HepG2 (cell line): ENCODE results near the gene WNT10A. TPM values are rescaled to one million over a fixed set of nuclear protein-coding genes. Genes with fewer than 3 reads are reported as not detected.

Experiments
- ATAC-seq: fragments of 200-7000 bp; cut with Tn5 transposase; 3 replicates; pipeline ENCODE4 v1.9.1; 2020; ENCODE audit warnings: mild to moderate bottlenecking, moderate library complexity
- BruUV-seq: library from RNA; stranded (reverse); fragments of 400-500 nt; replicated peaks from 2 replicates; lab custom pipeline; 2021; lab: Mats Ljungman, UMichigan
- CTCF ChIA-PET: fragments of 300-600 bp; formaldehyde crosslinking; extraction: SDS; loops from one replicate; lab custom pipeline; 2021; ENCODE audit warnings: low total read pairs, inconsistent platforms, low intra/inter-chr PET ratio; lab: Yijun Ruan, JAX
- POLR2A ChIA-PET: fragments of 350-600 bp; sonication (Branson Sonifier 250); formaldehyde crosslinking; loops from one replicate; lab custom pipeline; 2020; ENCODE audit warnings: antibody characterized with exemption, inconsistent platforms; lab: Yijun Ruan, JAX
- DNase-seq: peaks from one replicate; pipeline ENCODE4 v3.0.0-alpha.2; 2015; ENCODE audit warnings: low spot score
- FAIRE-seq: peaks from 3 replicates; lab custom pipeline; 2011; peaks lifted over from hg19 to GRCh38; lab: Jason Lieb, UNC
- H2AFZ ChIP-seq: one replicate; pipeline ENCODE4 v1.6.1; 2011; ENCODE audit warnings: low read length, inconsistent platforms
- H3K27ac ChIP-seq: fragments of 300-600 bp; 3 replicates; pipeline ENCODE4 v1.8.0; 2011; ENCODE audit warnings: mixed run types, mild to moderate bottlenecking, mixed read lengths, low read length, inconsistent platforms; ENCODE audit not compliant: insufficient read depth; ENCODE audit errors: extremely low read length
- H3K27me3 ChIP-seq, 2 experiments: fragments of 200-600 bp in 1 of 2; 2 replicates in 1 of 2; 3 replicates in 1 of 2; pipeline versions ENCODE4 v1.6.0 to v1.8.0; 2011; ENCODE audit warnings: low read length in 2 of 2, mild to moderate bottlenecking in 2 of 2, moderate library complexity in 2 of 2, inconsistent platforms in 1 of 2; ENCODE audit not compliant: insufficient read depth in 2 of 2, control insufficient read depth in 1 of 2
- H3K36me3 ChIP-seq, 2 experiments: fragments of 200-600 bp in 1 of 2; replicated peaks in 1 of 2; 2 replicates in 1 of 2; 3 replicates in 1 of 2; pipeline versions ENCODE4 v1.5.1 to v1.8.0; 2011; ENCODE audit warnings: low read length in 2 of 2, inconsistent platforms in 1 of 2; ENCODE audit not compliant: insufficient read depth in 2 of 2, control insufficient read depth in 1 of 2
- H3K4me1 ChIP-seq: 2 replicates; pipeline ENCODE4 v1.5.1; 2012; ENCODE audit warnings: low read length, inconsistent platforms; ENCODE audit not compliant: insufficient read depth
- H3K4me2 ChIP-seq: 2 replicates; pipeline ENCODE4 v1.6.0; 2011; ENCODE audit warnings: low read depth, low read length, inconsistent platforms
- H3K4me3 ChIP-seq, 3 experiments: fragments of 200-600 bp in 1 of 3; sonication (generic), shearing (Covaris generic) in 1 of 3; replicated peaks in 1 of 3; 2 replicates each; pipeline ENCODE4 v1.5.1; 2011 to 2016; ENCODE audit warnings: low read length in 3 of 3, inconsistent platforms in 2 of 3, low read depth in 2 of 3, mild to moderate bottlenecking in 2 of 3, control low read depth in 1 of 3, mixed read lengths in 1 of 3; ENCODE audit not compliant: insufficient read depth in 1 of 3
- H3K79me2 ChIP-seq: one replicate; pipeline ENCODE4 v1.6.1; 2011; ENCODE audit warnings: low read length, inconsistent platforms; ENCODE audit not compliant: insufficient read depth
- H3K9ac ChIP-seq: 2 replicates; pipeline ENCODE4 v1.6.0; 2011; ENCODE audit warnings: mild to moderate bottlenecking, low read depth, low read length, inconsistent platforms; ENCODE audit not compliant: insufficient read depth
- H3K9me3 ChIP-seq: 2 replicates; pipeline ENCODE4 v1.5.1; 2012; ENCODE audit warnings: mild to moderate bottlenecking, low read length
- H4K20me1 ChIP-seq: 2 replicates; pipeline ENCODE4 v1.6.0; 2011; ENCODE audit warnings: inconsistent platforms, mild to moderate bottlenecking, low read length, moderate library complexity; ENCODE audit not compliant: insufficient read depth
- CTCF ChIP-seq: sonication (generic); formaldehyde crosslinking; IDR thresholded peaks from 2 replicates; pipeline ENCODE4 v1.5.0; 2020; ENCODE audit warnings: mild to moderate bottlenecking, missing genetic modification reagents, moderate library complexity
- JUN ChIP-seq: sonication (generic); formaldehyde crosslinking; IDR thresholded peaks from 2 replicates; pipeline ENCODE4 v1.4.0; 2020; ENCODE audit warnings: mild to moderate bottlenecking, missing genetic modification reagents
- RXRB ChIP-seq: IDR thresholded peaks from 2 replicates; pipeline ENCODE4 v1.6.1; 2016; ENCODE audit warnings: borderline replicate concordance, missing genetic modification reagents, missing compliant biosample characterization
- SALL1 ChIP-seq: sonication (generic); formaldehyde crosslinking; IDR thresholded peaks from 2 replicates; pipeline ENCODE4 v1.8.0; 2022; ENCODE audit warnings: mild to moderate bottlenecking, missing genetic modification reagents
- ZNF124 ChIP-seq: sonication (generic); formaldehyde crosslinking; IDR thresholded peaks from 2 replicates; pipeline ENCODE4 v1.4.0; 2020; ENCODE audit warnings: missing genetic modification reagents
- ZNF781 ChIP-seq: sonication (generic); formaldehyde crosslinking; IDR thresholded peaks from 2 replicates; pipeline ENCODE4 v1.5.1; 2020; ENCODE audit warnings: borderline replicate concordance, mild to moderate bottlenecking, missing genetic modification reagents; ENCODE audit errors: not compliant biosample characterization
- ZNF800 ChIP-seq: sonication (generic); formaldehyde crosslinking; IDR thresholded peaks from 2 replicates; pipeline ENCODE4 v1.4.0; 2020; ENCODE audit warnings: missing genetic modification reagents
- WGBS: methylation state at CpG from one replicate; pipeline ENCODE4 v1.1.6; 2017; ENCODE audit warnings: low lambda C conversion rate; 5-methylcytosine and 5-hydroxymethylcytosine counted together
- in situ Hi-C: cut with HindIII; loops from 2 replicates; pipeline ENCODE4 v1.10.0; 2017; ENCODE audit warnings: low pct_unique_long_range_greater_than_20kb; ENCODE audit not compliant: extremely low pct_ligation_motif_present
- intact Hi-C: fragments of 100-400 bp; cut with micrococcal nuclease; formaldehyde crosslinking; loops from one replicate; pipeline ENCODE4 v1.10.0; 2022; ENCODE audit not compliant: unreplicated experiment
- polyA plus RNA-seq, 8 experiments: library from polyadenylated mRNA; depleted of rRNA in 3 of 8; stranded (reverse) in 7 of 8; unstranded in 1 of 8; fragments of >200 nt; fragmentation: Illumina TruSeq in 4 of 8; extraction: Trizol in 4 of 8; gene quantifications; 2 replicates each; pipeline versions ENCODE4 v1.2.1 to v1.2.3, GENCODE V29; 2011 to 2016; ENCODE audit warnings: low read depth in 4 of 8, missing spikeins in 1 of 8, mixed read lengths in 1 of 8; ENCODE audit not compliant: insufficient read depth in 1 of 8
- total RNA-seq, 5 experiments: library from RNA; depleted of rRNA; stranded (reverse); fragments of >200 nt; fragmentation: Illumina TruSeq; extraction: Trizol; gene quantifications; 2 replicates each; pipeline ENCODE4 v1.2.3, GENCODE V29; 2016; ENCODE audit warnings: low read depth in 1 of 5
- TF ChIP-seq, protein P1 (sequence below): sonication (generic); formaldehyde crosslinking; IDR thresholded peaks from 2 replicates; pipeline ENCODE4 v1.5.1; 2020; ENCODE audit warnings: mild to moderate bottlenecking, missing genetic modification reagents

The WNT10A gene
- total and polyA plus RNA-seq, 2 of the 13 experiments (the other 11 are each of a cell fraction or from before 2014, with no cell fraction given), result 0.03 TPM; not detected in 1

GRCh38 chr2:218875692-218876246, 4.9 kb upstream of the WNT10A start:
- WGBS, result 5% methylated on average over 2 of the region's 2 CpGs
- peaks cover 22 to 93% of the 10 kb centered on the region in 2 experiments; a peak in 4 of 5 replicates for H3K27me3 ChIP-seq
- in situ Hi-C loops, result no loop called here

GRCh38 chr2:218876562-218877219, 4.0 kb upstream of the WNT10A start:
- Histone ChIP-seq H3K27me3 (peaks cover 22 to 93% of the 10 kb centered on the region in 2 experiments; a peak in 4 of 5 replicates), H3K4me3 (no peak overlapping the region), H3K9ac (no peak overlapping the region), H3K27ac (no peak overlapping the region), H3K36me3 (no peaks in the 10 kb centered on the region), H3K4me1 (0 out of 2 replicates have a peak, but pooled peaks cover 9% of the 10 kb centered on the region), H3K4me2 (no peak overlapping the region), H2AFZ (no peak overlapping the region), H3K79me2 (no peaks in the 10 kb centered on the region), H3K9me3 (no peaks in the 10 kb centered on the region), H4K20me1 (peaks cover 3% of the 10 kb centered on the region; the same call in 1 of the 2 replicates)
- POLR2A ChIA-PET, result interaction anchor here (0.9 to 1.5 kb wide), 2 partner anchors 22 to 33 kb away, joined by 3 to 4 read pairs; no protein-coding TSS in a partner anchor
- DNase-seq (peak; percentile 82), ATAC-seq (peak; percentile 53), FAIRE-seq (peak; percentile 95)
- intact Hi-C loops, result loop anchor here (1.0 kb wide), 1 partner anchor 22 kb away; no protein-coding TSS in a partner anchor
- WGBS, result 3% methylated on average over 3 of the region's 3 CpGs
- CTCF ChIA-PET, result interaction anchor here (2.1 to 2.6 kb wide), 2 partner anchors 20 to 24 kb away, joined by 9 to 58 read pairs; no protein-coding TSS in a partner anchor
- in situ Hi-C loops, result no loop called here
- BruUV-seq, result no TSS peak
- TF ChIP-seq ZNF800 (CRISPR knock-in tag) (peak; percentile 45; the same call in 1 of the 2 replicates), RXRB (peak; percentile 42; the same call in 1 of the 2 replicates), CTCF (CRISPR knock-in tag) (peak; percentile 90), ZNF781 (CRISPR knock-in tag) (peak; percentile 6), SALL1 (CRISPR knock-in tag) (0 out of 2 replicates have a peak, but pooled peaks have one; percentile 19)
- TF ChIP-seq, protein P1, sequence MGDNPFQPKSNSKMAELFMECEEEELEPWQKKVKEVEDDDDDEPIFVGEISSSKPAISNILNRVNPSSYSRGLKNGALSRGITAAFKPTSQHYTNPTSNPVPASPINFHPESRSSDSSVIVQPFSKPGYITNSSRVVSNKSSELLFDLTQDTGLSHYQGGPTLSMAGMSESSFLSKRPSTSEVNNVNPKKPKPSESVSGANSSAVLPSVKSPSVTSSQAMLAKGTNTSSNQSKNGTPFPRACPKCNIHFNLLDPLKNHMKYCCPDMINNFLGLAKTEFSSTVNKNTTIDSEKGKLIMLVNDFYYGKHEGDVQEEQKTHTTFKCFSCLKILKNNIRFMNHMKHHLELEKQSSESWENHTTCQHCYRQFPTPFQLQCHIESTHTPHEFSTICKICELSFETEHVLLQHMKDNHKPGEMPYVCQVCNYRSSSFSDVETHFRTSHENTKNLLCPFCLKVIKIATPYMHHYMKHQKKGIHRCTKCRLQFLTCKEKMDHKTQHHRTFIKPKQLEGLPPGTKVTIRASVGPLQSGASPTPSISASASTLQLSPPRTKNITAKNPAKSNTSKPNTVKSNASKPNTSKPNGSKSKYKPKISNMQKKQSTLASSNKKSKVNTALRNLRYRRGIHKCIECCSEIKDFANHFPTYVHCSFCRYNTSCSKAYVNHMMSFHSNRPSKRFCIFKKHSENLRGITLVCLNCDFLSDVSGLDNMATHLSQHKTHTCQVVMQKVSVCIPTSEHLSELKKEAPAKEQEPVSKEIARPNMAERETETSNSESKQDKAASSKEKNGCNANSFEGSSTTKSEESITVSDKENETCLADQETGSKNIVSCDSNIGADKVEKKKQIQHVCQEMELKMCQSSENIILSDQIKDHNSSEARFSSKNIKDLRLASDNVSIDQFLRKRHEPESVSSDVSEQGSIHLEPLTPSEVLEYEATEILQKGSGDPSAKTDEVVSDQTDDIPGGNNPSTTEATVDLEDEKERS, result peak; percentile 30; the same call in 1 of the 2 replicates

More at GRCh38 chr2:218875692-218876246, 4.9 kb upstream of the WNT10A start:
- H3K9me3 ChIP-seq, result no peaks in the 10 kb centered on the region
- H3K4me3 ChIP-seq, result no peak overlapping the region
- intact Hi-C loops, result loop anchor here (1.0 kb wide), 1 partner anchor 23 kb away; no protein-coding TSS in a partner anchor
- H3K79me2 ChIP-seq, result no peaks in the 10 kb centered on the region
- peaks cover 3% of the 10 kb centered on the region; the same call in 1 of the 2 replicates for H4K20me1 ChIP-seq
- H2AFZ ChIP-seq, result no peak overlapping the region
- FAIRE-seq (no peak), DNase-seq (no peak), ATAC-seq (no peak)
- H3K9ac ChIP-seq, result no peak overlapping the region
- TF ChIP-seq JUN (CRISPR knock-in tag) (no peak), ZNF124 (no peak)
- CTCF ChIA-PET, result interaction anchor here (2.1 to 2.6 kb wide), 2 partner anchors 21 to 23 kb away, joined by 9 to 58 read pairs; no protein-coding TSS in a partner anchor
- H3K36me3 ChIP-seq, result no peaks in the 10 kb centered on the region
- H3K4me2 ChIP-seq, result no peak overlapping the region
- POLR2A ChIA-PET, result interaction anchor here (1.5 kb wide), 1 partner anchor 33 kb away, joined by 4 read pairs; no protein-coding TSS in a partner anchor
- H3K4me1 ChIP-seq, result peaks cover 9% of the 10 kb centered on the region; the same call in 1 of the 2 replicates
- H3K27ac ChIP-seq, result no peak overlapping the region
- BruUV-seq, result no TSS peak
